ENCODE data around the gene TOX3.
A peak's percentile ranks its signal among the peaks of the same experiment; 100 is the strongest.

TOX3 gene

DNA sequence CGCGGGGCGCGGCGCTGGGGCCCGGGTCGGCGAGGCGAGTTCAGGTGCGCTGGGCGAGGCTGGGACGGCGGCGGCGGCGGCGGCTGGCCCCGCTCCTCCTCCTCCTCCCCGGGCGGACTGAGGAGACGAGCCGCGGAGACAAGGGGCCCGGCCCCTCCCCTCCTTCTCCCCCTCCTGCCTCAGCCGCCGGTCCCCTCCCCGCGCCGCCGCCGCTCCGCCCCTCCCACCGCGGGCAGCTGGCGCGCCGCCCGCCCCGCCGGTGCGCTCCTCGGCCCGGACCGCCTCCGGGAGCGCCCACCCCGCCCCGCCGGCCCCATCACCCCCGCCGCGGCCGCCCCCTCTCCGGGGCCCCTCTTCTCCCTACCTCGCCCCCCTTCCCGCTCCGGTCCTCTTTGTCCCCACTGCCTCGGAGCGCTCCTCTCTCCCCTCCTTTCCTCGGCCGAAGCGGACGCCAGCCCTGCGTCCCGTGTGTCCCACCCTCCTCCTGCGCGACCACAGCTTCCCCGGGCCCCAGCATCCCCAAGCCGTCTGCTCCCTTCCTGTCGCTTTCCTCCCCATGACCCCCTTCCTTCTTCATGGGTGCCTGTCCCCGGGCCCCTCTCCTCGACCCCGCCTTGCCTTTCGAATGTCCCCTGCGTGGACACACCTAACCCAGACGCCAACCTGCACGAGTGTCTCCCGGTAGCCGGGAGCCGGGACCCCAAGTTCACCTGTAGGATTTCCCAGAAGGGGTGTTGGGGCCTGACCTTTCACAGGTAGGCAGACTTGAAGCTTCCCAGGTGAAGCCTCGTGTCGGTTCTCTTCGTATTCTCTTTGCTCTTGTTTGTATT is at the start of gene TOX3:
Gene TOX3 (minus strand): TSS at position 140 of the 830 bp plus-strand sequence. CDS start 420 bp downstream, outside the sequence.
- Histone ChIP-seq H3K4me1 (ENCODE audit: control insufficient read depth, insufficient read depth, low read length) (peaks cover 47% of the 10 kb centered on the region), H3K27ac (ENCODE audit: low read depth, low read length) (no peak within 1 kb of the TSS), H3K9ac (ENCODE audit: low read depth, low read length) (peak within 1 kb of the TSS; percentile 60), H3K36me3 (ENCODE audit: control insufficient read depth, insufficient read depth, low read length) (0 out of 2 replicates have a peak, but pooled peaks cover under 1% of the 10 kb centered on the region), H3K9me3 (ENCODE audit: control insufficient read depth, insufficient read depth, low read length) (no peaks in the 10 kb centered on the region), H3K27me3 (ENCODE audit: control insufficient read depth, insufficient read depth, low read length) (peaks cover 45% of the 10 kb centered on the region), H3K4me3 (ENCODE audit: low read depth, low read length) (peak within 1 kb of the TSS; percentile 80)

DNA sequence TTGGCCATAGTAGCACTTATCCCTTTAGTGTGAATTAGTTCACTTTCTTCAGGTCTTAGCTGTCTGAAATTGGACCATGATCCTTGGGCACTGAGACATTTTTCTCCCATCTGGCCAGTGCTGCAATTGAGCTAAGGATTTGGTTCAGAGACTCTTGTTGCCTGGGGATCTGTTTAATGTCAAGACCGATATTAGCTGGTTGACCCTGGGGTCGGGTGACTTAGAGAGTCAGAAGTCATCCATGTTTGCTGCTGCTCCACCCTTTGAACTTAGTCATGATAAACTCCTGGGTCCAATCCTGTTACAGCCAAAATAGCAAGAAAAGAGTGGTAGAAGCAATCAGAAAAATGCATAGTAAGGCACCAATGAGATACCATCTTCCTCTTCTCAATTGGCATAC is 45.8 kb upstream of the TOX3 start:
- Histone ChIP-seq H3K27ac (ENCODE audit: low read depth, low read length) (no peak overlapping the region), H3K4me3 (ENCODE audit: low read depth, low read length) (no peak overlapping the region), H3K36me3 (ENCODE audit: control insufficient read depth, insufficient read depth, low read length) (no peaks in the 10 kb centered on the region), H3K4me1 (ENCODE audit: control insufficient read depth, insufficient read depth, low read length) (peaks cover 2% of the 10 kb centered on the region; the same call in 1 of the 2 replicates), H3K27me3 (ENCODE audit: control insufficient read depth, insufficient read depth, low read length) (no peaks in the 10 kb centered on the region), H3K9me3 (ENCODE audit: control insufficient read depth, insufficient read depth, low read length) (no peaks in the 10 kb centered on the region), H3K9ac (ENCODE audit: low read depth, low read length) (no peak overlapping the region)

DNA sequence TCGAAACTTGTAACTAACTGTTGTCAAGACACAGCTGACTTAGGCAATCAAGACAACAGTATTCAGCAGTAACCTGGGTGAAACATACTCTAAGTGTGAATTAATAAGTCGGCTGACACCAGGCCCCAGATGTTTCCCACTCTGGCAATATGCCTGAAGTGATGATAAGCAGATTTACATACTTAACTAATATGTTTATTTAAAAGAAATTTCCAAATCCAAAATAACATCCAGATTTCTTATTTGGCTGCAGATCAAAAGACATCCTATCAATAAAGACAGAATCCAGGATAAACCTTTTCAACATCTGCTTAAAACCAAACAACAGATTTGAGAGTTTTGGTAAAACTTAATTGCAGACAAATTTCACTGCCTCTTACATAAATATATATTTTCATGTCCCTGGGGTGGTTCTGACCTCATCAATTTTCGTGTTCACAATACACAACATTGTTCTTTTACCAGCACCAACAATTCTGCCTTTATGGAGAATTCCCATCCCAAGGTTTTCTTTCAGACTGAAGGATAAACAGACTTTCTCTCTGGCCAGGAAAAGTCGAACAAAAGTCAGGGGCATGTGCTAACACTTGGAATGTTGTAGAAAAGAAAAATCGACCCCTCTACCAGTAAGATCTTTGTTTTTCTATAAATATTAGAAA is 45.1 kb upstream of the TOX3 start:
- Histone ChIP-seq H3K4me1 (ENCODE audit: control insufficient read depth, insufficient read depth, low read length) (no peaks in the 10 kb centered on the region), H3K4me3 (ENCODE audit: low read depth, low read length) (no peak overlapping the region), H3K9me3 (ENCODE audit: control insufficient read depth, insufficient read depth, low read length) (no peaks in the 10 kb centered on the region), H3K9ac (ENCODE audit: low read depth, low read length) (no peak overlapping the region), H3K36me3 (ENCODE audit: control insufficient read depth, insufficient read depth, low read length) (no peaks in the 10 kb centered on the region), H3K27me3 (ENCODE audit: control insufficient read depth, insufficient read depth, low read length) (no peaks in the 10 kb centered on the region), H3K27ac (ENCODE audit: low read depth, low read length) (no peak overlapping the region)

DNA sequence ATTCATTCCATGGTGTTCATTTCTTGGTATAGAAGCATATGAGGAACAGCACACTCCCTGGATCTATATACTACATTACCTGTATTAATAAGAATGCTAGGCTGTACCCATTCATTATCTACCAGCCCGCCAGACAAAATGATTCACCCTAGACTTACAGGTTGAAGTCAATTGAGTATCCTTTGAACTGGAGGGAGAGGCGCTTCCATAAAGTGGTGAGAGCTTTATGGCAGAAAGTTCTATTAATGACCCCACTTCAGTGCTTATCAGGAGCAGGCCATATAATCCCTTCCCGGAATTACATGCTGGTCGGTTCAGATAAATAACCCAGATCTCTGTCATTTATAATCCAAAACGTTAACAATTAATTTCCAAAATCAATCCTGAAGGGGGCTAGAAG is 44.5 kb upstream of the TOX3 start:
- no peaks in the 10 kb centered on the region for H3K27me3 ChIP-seq (ENCODE audit: control insufficient read depth, insufficient read depth, low read length)

GRCh38 chr16:52586159-52586558 is 39.2 kb upstream of the TOX3 start:
- Histone ChIP-seq H3K4me1 (ENCODE audit: control insufficient read depth, insufficient read depth, low read length) (no peaks in the 10 kb centered on the region), H3K9ac (ENCODE audit: low read depth, low read length) (no peak overlapping the region), H3K27me3 (ENCODE audit: control insufficient read depth, insufficient read depth, low read length) (no peaks in the 10 kb centered on the region; the same call in 1 of the 2 replicates)

More for the DNA sequence above, 44.5 kb upstream of the TOX3 start:
- no peaks in the 10 kb centered on the region for H3K4me1 ChIP-seq (ENCODE audit: control insufficient read depth, insufficient read depth, low read length)
- H3K4me3 ChIP-seq (ENCODE audit: low read depth, low read length): no peak overlapping the region
- H3K36me3 ChIP-seq (ENCODE audit: control insufficient read depth, insufficient read depth, low read length): no peaks in the 10 kb centered on the region
- no peak overlapping the region for H3K9ac ChIP-seq (ENCODE audit: low read depth, low read length)
- no peaks in the 10 kb centered on the region for H3K9me3 ChIP-seq (ENCODE audit: control insufficient read depth, insufficient read depth, low read length)
- H3K27ac ChIP-seq (ENCODE audit: low read depth, low read length): no peak overlapping the region

DNA sequence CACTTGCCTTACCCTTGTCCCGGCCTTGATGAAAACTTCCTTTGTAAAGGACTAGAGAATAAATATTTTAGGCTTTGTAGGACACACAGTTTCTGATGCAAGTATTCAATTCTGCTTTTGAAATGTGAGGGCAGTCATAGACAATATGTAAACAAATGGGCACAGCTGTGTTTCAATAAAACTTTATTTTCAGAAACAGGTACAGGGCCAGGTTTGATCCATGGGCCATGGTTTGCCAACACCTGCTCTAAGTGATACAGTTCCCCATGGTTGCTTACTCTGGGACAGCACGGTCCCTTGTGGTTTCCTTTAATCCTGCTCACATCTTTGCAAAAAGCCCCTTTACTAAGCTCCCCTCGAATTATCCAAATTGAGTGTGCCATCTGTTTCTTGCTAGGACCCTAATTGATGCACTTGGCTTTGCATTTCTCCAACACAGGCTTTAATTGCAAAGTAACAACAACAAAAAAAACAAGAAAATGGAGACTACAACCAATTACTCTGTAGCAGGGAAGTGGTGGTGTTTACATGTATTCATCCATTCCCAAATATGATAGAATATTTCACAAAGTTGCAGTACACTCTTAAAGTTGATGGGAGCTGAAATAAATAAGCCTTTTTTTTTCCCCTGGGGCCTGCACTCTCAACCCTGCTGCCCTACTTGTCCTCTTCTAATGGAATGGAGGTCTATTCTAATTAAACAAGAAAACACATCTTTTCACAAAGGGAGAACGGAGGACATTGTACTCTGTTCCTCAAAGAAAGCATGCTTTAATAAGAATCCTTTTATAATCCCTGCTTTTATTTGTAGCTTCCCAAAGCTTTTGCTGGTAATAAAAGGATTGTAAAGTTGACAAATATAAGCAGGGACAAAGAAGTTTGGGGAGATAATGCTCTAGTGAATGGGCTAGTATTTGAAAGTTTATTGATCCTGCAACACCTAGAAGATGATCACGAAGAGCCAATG is 37.7 kb upstream of the TOX3 start:
- H3K27ac ChIP-seq (ENCODE audit: low read depth, low read length): no peak overlapping the region
- H3K27me3 ChIP-seq (ENCODE audit: control insufficient read depth, insufficient read depth, low read length): no peaks in the 10 kb centered on the region; the same call in 1 of the 2 replicates
- no peaks in the 10 kb centered on the region for H3K9me3 ChIP-seq (ENCODE audit: control insufficient read depth, insufficient read depth, low read length)
- H3K9ac ChIP-seq (ENCODE audit: low read depth, low read length): no peak overlapping the region
- no peaks in the 10 kb centered on the region for H3K36me3 ChIP-seq (ENCODE audit: control insufficient read depth, insufficient read depth, low read length)
- no peak overlapping the region for H3K4me3 ChIP-seq (ENCODE audit: low read depth, low read length)
- no peaks in the 10 kb centered on the region for H3K4me1 ChIP-seq (ENCODE audit: control insufficient read depth, insufficient read depth, low read length)

More at GRCh38 chr16:52586159-52586558, 39.2 kb upstream of the TOX3 start:
- Histone ChIP-seq H3K27ac (ENCODE audit: low read depth, low read length) (no peak overlapping the region), H3K4me3 (ENCODE audit: low read depth, low read length) (no peak overlapping the region), H3K36me3 (ENCODE audit: control insufficient read depth, insufficient read depth, low read length) (no peaks in the 10 kb centered on the region), H3K9me3 (ENCODE audit: control insufficient read depth, insufficient read depth, low read length) (no peaks in the 10 kb centered on the region)

DNA sequence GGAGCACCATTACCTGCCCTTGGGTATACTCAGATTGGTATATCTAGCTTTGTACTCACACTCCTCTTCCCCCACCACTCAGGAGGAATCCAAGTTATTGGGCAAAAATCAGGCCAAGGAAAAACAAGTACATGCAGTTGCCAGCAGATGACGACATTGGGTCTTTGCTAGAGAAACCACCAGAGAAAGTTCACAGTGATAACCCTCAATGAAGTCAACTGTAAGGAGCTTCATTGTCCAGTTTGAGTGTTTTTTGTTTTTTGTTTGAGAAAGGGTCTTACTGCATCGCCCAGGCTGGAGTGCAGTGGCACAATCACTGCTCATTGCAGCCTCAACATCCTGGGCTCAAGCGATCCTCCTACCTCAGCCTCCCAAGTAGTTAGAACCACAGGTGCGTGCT is 34.6 kb upstream of the TOX3 start:
- no peak overlapping the region for H3K27ac ChIP-seq (ENCODE audit: low read depth, low read length)
- peaks cover 7% of the 10 kb centered on the region; the same call in 1 of the 2 replicates for H3K4me1 ChIP-seq (ENCODE audit: control insufficient read depth, insufficient read depth, low read length)
- no peaks in the 10 kb centered on the region; the same call in 1 of the 2 replicates for H3K27me3 ChIP-seq (ENCODE audit: control insufficient read depth, insufficient read depth, low read length)
- H3K9ac ChIP-seq (ENCODE audit: low read depth, low read length): no peak overlapping the region
- no peaks in the 10 kb centered on the region for H3K9me3 ChIP-seq (ENCODE audit: control insufficient read depth, insufficient read depth, low read length)
- no peaks in the 10 kb centered on the region for H3K36me3 ChIP-seq (ENCODE audit: control insufficient read depth, insufficient read depth, low read length)
- H3K4me3 ChIP-seq (ENCODE audit: low read depth, low read length): no peak overlapping the region

DNA sequence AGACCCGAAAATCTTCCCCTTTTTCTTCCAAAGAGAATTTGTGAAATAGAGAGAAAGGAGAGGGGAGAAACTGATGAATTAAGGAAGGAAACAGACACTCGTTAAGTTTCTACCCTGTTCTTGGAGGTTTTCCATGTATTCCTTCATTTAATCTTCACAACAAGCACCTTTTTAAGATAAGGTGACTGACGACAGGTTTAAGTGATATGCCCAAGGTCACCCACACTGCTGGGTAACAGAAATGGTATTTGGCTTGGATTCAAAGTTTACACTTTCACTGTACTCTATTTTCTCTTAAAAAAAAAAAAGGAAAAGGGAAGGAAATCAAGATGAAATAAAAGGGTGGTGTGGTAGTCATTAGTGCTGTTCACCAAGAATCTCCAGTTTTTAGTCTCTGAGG is 33.5 kb upstream of the TOX3 start:
- H3K4me3 ChIP-seq (ENCODE audit: low read depth, low read length): no peak overlapping the region
- no peaks in the 10 kb centered on the region; the same call in 1 of the 2 replicates for H3K27me3 ChIP-seq (ENCODE audit: control insufficient read depth, insufficient read depth, low read length)
- no peaks in the 10 kb centered on the region for H3K9me3 ChIP-seq (ENCODE audit: control insufficient read depth, insufficient read depth, low read length)
- no peaks in the 10 kb centered on the region for H3K36me3 ChIP-seq (ENCODE audit: control insufficient read depth, insufficient read depth, low read length)
- no peak overlapping the region for H3K27ac ChIP-seq (ENCODE audit: low read depth, low read length)
- peaks cover 7% of the 10 kb centered on the region; the same call in 1 of the 2 replicates for H3K4me1 ChIP-seq (ENCODE audit: control insufficient read depth, insufficient read depth, low read length)
- no peak overlapping the region for H3K9ac ChIP-seq (ENCODE audit: low read depth, low read length)

- no peaks in the 10 kb centered on the region for H3K9me3 ChIP-seq (ENCODE audit: control insufficient read depth, insufficient read depth, low read length)
- H3K27me3 ChIP-seq (ENCODE audit: control insufficient read depth, insufficient read depth, low read length): no peaks in the 10 kb centered on the region
- H3K36me3 ChIP-seq (ENCODE audit: control insufficient read depth, insufficient read depth, low read length): no peaks in the 10 kb centered on the region
- H3K4me1 ChIP-seq (ENCODE audit: control insufficient read depth, insufficient read depth, low read length): peaks cover 7% of the 10 kb centered on the region; the same call in 1 of the 2 replicates
- H3K9ac ChIP-seq (ENCODE audit: low read depth, low read length): no peak overlapping the region
- no peak overlapping the region for H3K27ac ChIP-seq (ENCODE audit: low read depth, low read length)
- no peak overlapping the region for H3K4me3 ChIP-seq (ENCODE audit: low read depth, low read length)
Observed at GRCh38 chr16:52578829-52579498, 32.0 kb upstream of the TOX3 start.
